Smooth muscle cell (in vitro differentiated cells): ENCODE results near the gene RAD51B. TPM values are rescaled to one million over a fixed set of nuclear protein-coding genes. Genes with fewer than 3 reads are reported as not detected.

Experiments
- DNase-seq: peaks from one replicate; lab custom pipeline; 2025; ENCODE audit not compliant: unreplicated experiment; lab: John Stamatoyannopoulos, UW
- H2AFZ ChIP-seq: fragments of 200-600 bp; sonication (generic); 2 replicates; pipeline ENCODE4 v1.6.0; 2016; ENCODE audit warnings: antibody characterized with exemption, low read depth, mild to moderate bottlenecking
- H3F3A ChIP-seq: fragments of 200-600 bp; sonication (generic); 2 replicates; pipeline ENCODE4 v1.6.0; 2017; ENCODE audit warnings: antibody characterized with exemption, low read depth
- H3K27ac ChIP-seq: fragments of 200-600 bp; sonication (generic); 2 replicates; pipeline ENCODE4 v1.5.1; 2016; ENCODE audit warnings: low read depth, mild to moderate bottlenecking
- H3K27me3 ChIP-seq: fragments of 200-600 bp; sonication (generic); 2 replicates; pipeline ENCODE4 v1.6.1; 2016; ENCODE audit warnings: low read depth, mild to moderate bottlenecking
- H3K36me3 ChIP-seq: fragments of 200-600 bp; sonication (generic); 2 replicates; pipeline ENCODE4 v1.5.1; 2016; ENCODE audit warnings: low read depth
- H3K4me1 ChIP-seq: fragments of 200-600 bp; sonication (generic); 2 replicates; pipeline ENCODE4 v1.5.1; 2016; ENCODE audit warnings: low read depth
- H3K4me2 ChIP-seq: fragments of 200-600 bp; sonication (generic); 2 replicates; pipeline ENCODE4 v1.6.0; 2016; ENCODE audit warnings: mild to moderate bottlenecking
- H3K4me3 ChIP-seq: fragments of 200-600 bp; sonication (generic); 2 replicates; pipeline ENCODE4 v1.5.1; 2016; ENCODE audit warnings: mild to moderate bottlenecking
- H3K79me2 ChIP-seq: fragments of 200-600 bp; sonication (generic); 2 replicates; pipeline ENCODE4 v1.6.0; 2016; ENCODE audit warnings: low read depth, mild to moderate bottlenecking
- H3K9ac ChIP-seq: fragments of 200-600 bp; sonication (generic); 2 replicates; pipeline ENCODE4 v1.6.0; 2016; ENCODE audit warnings: low read depth
- H3K9me3 ChIP-seq: fragments of 200-600 bp; sonication (generic); replicated peaks from 2 replicates; pipeline ENCODE4 v1.5.1; 2016; ENCODE audit warnings: low read depth
- H4K20me1 ChIP-seq: fragments of 200-600 bp; sonication (generic); 2 replicates; pipeline ENCODE4 v1.6.0; 2016; ENCODE audit warnings: low read depth
- WGBS: methylation state at CpG from one replicate; pipeline ENCODE4 v1.1.7; 2016; ENCODE audit warnings: low lambda C conversion rate; 5-methylcytosine and 5-hydroxymethylcytosine counted together
- polyA plus RNA-seq: library from polyadenylated mRNA; unstranded; fragments of >200 nt; fragmentation: Nextera tagmentation; extraction: Ambion mirVana; gene quantifications from 2 replicates; pipeline ENCODE4 v1.2.1, GENCODE V29; 2016
- total RNA-seq: library from RNA; depleted of rRNA; stranded (reverse); fragments of >200 nt; gene quantifications from 2 replicates; pipeline ENCODE4 v1.2.3, GENCODE V29; 2014
- TF ChIP-seq, protein P1 (sequence below): fragments of 200-600 bp; sonication (generic); IDR thresholded peaks from 2 replicates; pipeline ENCODE4 v1.5.1; 2017; ENCODE audit warnings: borderline replicate concordance, mild to moderate bottlenecking, antibody characterized with exemption; ENCODE audit not compliant: insufficient read depth, poor library complexity, severe bottlenecking

RAD51B gene
- total and polyA plus RNA-seq, 2 experiments from 2014 or later, result 4.6 to 5.3 TPM

DNA sequence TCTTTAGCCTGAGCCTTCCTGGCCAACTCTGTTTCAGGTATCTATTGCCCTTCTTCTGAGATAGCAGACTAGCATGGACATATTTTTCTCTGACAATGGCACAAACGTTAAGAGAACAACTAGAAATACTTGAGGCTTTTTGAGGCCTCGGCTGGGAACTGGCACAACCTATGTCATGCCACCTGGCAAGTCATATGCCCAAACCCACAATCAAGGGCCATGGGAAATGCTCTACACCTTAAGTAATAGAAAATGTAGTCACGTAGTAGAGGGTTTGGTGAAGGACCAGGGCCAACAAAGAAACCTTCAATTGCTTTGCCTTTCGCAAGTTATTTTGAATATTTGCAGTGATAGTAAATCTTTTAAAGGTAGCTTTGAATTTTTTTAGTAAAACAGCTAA lies 647.8 kb downstream of the RAD51B start:
- H3F3A ChIP-seq, result peaks cover 20% of the 10 kb centered on the region
- WGBS, result 94% methylated on average over 4 of the region's 4 CpGs

DNA sequence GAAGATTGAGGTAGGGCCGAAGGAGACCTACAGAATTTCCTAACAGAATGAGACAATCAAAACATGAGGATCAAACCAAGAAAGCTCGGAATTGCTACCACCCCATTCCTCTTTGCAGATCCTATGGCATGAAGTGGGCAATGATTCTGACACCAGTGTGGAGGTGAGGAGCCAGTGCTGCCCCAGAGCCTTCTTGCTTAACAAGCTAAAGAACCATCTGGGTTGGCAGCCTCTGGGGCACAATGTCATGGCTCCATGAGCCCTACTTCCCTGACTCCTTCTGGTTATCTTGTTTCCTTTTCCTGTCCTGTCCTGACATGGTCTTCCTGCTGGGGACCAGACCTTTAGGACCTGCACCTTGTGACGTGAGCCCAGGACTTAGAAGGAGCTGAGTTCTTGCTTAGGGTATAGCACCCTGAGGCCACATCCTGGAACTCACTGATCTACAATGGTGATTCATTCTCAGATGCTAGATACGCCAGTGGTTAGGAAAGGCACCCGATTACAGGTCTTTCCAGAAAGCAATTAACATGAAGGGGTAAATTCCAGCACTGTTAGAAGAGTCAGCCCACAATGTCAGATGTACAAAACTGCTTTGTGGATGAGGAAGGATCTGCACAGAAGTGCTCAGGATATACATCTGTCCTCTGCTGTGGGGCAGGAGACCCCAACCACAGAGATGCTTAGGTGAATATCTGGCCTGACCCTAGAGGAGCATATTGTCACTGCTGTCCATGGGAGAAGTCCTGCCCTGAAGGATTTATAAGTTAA lies 649.0 kb downstream of the RAD51B start:
- peak overlapping the region; percentile 30 for H3K4me2 ChIP-seq
- peaks cover 55% of the 10 kb centered on the region for H3K4me1 ChIP-seq

More for the DNA sequence above, 647.8 kb downstream of the RAD51B start:
- Histone ChIP-seq H3K4me1 (peaks cover 44% of the 10 kb centered on the region), H3K27me3 (no peaks in the 10 kb centered on the region), H4K20me1 (no peaks in the 10 kb centered on the region), H3K9me3 (no peaks in the 10 kb centered on the region), H2AFZ (no peak overlapping the region), H3K4me3 (no peak overlapping the region), H3K27ac (peak overlapping the region; percentile 65), H3K4me2 (no peak overlapping the region), H3K9ac (no peak overlapping the region), H3K79me2 (no peaks in the 10 kb centered on the region), H3K36me3 (no peaks in the 10 kb centered on the region)
- TF ChIP-seq, protein P1, sequence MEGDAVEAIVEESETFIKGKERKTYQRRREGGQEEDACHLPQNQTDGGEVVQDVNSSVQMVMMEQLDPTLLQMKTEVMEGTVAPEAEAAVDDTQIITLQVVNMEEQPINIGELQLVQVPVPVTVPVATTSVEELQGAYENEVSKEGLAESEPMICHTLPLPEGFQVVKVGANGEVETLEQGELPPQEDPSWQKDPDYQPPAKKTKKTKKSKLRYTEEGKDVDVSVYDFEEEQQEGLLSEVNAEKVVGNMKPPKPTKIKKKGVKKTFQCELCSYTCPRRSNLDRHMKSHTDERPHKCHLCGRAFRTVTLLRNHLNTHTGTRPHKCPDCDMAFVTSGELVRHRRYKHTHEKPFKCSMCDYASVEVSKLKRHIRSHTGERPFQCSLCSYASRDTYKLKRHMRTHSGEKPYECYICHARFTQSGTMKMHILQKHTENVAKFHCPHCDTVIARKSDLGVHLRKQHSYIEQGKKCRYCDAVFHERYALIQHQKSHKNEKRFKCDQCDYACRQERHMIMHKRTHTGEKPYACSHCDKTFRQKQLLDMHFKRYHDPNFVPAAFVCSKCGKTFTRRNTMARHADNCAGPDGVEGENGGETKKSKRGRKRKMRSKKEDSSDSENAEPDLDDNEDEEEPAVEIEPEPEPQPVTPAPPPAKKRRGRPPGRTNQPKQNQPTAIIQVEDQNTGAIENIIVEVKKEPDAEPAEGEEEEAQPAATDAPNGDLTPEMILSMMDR, result no peak
- DNase-seq, result no peak

DNA sequence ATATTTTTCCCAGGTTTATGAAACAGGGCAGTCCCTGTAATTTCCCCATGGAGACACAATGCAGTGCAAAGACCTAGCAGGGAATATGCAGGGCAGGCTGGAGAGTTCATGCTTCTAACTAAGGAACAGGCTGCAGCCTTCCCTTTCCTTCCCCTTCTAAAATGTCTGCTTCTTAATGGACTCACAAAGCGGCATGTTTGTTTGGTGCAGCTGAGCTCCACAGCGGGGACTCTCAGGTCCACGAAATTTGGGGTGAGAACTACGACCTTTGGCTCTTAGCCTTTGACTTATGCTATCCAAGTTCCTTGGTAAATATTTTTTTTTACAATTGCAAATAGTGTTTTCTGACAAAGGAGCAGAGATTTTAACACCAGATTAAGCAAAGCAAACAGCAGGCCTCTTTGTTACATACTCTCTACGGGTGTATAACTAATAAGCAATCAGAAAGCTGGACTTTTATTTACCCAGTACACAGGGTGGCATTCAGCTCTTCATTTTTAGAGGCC lies 649.7 kb downstream of the RAD51B start:
- DNase-seq, result no peak
- H3K4me2 ChIP-seq, result peak overlapping the region; percentile 30
- H4K20me1 ChIP-seq, result no peaks in the 10 kb centered on the region
- H3K9me3 ChIP-seq, result no peaks in the 10 kb centered on the region
- no peak overlapping the region for H2AFZ ChIP-seq
- peak overlapping the region; percentile 65 for H3K27ac ChIP-seq
- peaks cover 14% of the 10 kb centered on the region for H3F3A ChIP-seq
- 88% methylated on average over 5 of the region's 5 CpGs for WGBS
- H3K4me3 ChIP-seq, result no peak overlapping the region
- peaks cover 55% of the 10 kb centered on the region for H3K4me1 ChIP-seq
- H3K9ac ChIP-seq, result no peak overlapping the region
- H3K36me3 ChIP-seq, result no peaks in the 10 kb centered on the region
- H3K27me3 ChIP-seq, result no peaks in the 10 kb centered on the region
- no peaks in the 10 kb centered on the region for H3K79me2 ChIP-seq
- TF ChIP-seq, protein P1, result no peak

More for the DNA sequence above, 649.0 kb downstream of the RAD51B start:
- Histone ChIP-seq H4K20me1 (no peaks in the 10 kb centered on the region), H3F3A (peaks cover 19% of the 10 kb centered on the region), H3K36me3 (no peaks in the 10 kb centered on the region), H3K27me3 (no peaks in the 10 kb centered on the region), H2AFZ (no peak overlapping the region), H3K4me3 (no peak overlapping the region), H3K27ac (peak overlapping the region; percentile 65), H3K9me3 (no peaks in the 10 kb centered on the region), H3K9ac (no peak overlapping the region), H3K79me2 (no peaks in the 10 kb centered on the region)
- TF ChIP-seq, protein P1, result no peak
- no peak for DNase-seq
- WGBS, result 65% methylated on average over 5 of the region's 5 CpGs
